Measurements from ENCODE around the gene BNIPL. TPM values are rescaled to one million over a fixed set of nuclear protein-coding genes. Genes with fewer than 3 reads are reported as not detected.

BNIPL gene
- total and polyA plus RNA-seq, 2 donors from 2014 or later = 0.54 to 3.1 TPM

- DNase-seq (no peak), FAIRE-seq (no peak)
- H3K27me3 ChIP-seq (ENCODE audit: control insufficient read depth, insufficient read depth, low read length) = no peaks in the 10 kb centered on the region
- peak overlapping the region; percentile 70 to 94 (median 89) for H3K4me3 ChIP-seq (ENCODE audit: low read length in 3 of 3)
- no peaks in the 10 kb centered on the region for H3K9me3 ChIP-seq (ENCODE audit: control insufficient read depth in 2 of 3, insufficient read depth in 1 of 3, low read length in 3 of 3)
- peak; percentile 47 for TF ChIP-seq CTCF (IDR thresholded peaks at IDR 0.05; ENCODE audit: borderline replicate concordance, extremely low read depth, insufficient read depth)
- H3K4me1 ChIP-seq (ENCODE audit: control insufficient read depth in 2 of 3, insufficient read depth in 2 of 3, low read depth in 1 of 3, low read length in 3 of 3) = peaks cover 0 to 5% (median 3%) of the 10 kb centered on the region in 3 donors
- peak overlapping the region in 2 of 3 donors; percentile 17 to 88 for H3K9ac ChIP-seq (ENCODE audit: low read length in 3 of 3)
- intact Hi-C loops (cut with DNase I) = no loop called here
- H3K27ac ChIP-seq (ENCODE audit: low read depth in 2 of 2, low read length in 2 of 2) = peak overlapping the region in 1 of 2 donors; percentile 82
- H3K36me3 ChIP-seq (ENCODE audit: control insufficient read depth in 2 of 3, insufficient read depth in 3 of 3, low read length in 3 of 3) = peaks cover 0 to 16% (median 7%) of the 10 kb centered on the region in 3 donors
Observed at GRCh38 chr1:151048645-151049032, 12.3 kb downstream of the BNIPL start.

GRCh38 chr1:151049458-151049857 is 13.1 kb downstream of the BNIPL start:
- H3K27me3 ChIP-seq (ENCODE audit: control insufficient read depth, insufficient read depth, low read length) = no peaks in the 10 kb centered on the region
- H3K9ac ChIP-seq (ENCODE audit: low read length in 3 of 3) = no peak overlapping the region
- H3K4me3 ChIP-seq (ENCODE audit: low read length in 3 of 3) = no peak overlapping the region
- FAIRE-seq (no peak), DNase-seq (no peak)
- TF ChIP-seq CTCF (IDR thresholded peaks at IDR 0.05; ENCODE audit: borderline replicate concordance, extremely low read depth, insufficient read depth) = no peak
- intact Hi-C loops (cut with DNase I) = no loop called here
- no peaks in the 10 kb centered on the region for H3K9me3 ChIP-seq (ENCODE audit: control insufficient read depth in 2 of 3, insufficient read depth in 1 of 3, low read length in 3 of 3)
- H3K4me1 ChIP-seq (ENCODE audit: control insufficient read depth in 2 of 3, insufficient read depth in 2 of 3, low read depth in 1 of 3, low read length in 3 of 3) = peaks cover 0 to 5% (median 3%) of the 10 kb centered on the region in 3 donors
- peaks cover 0 to 24% (median 12%) of the 10 kb centered on the region in 3 donors for H3K36me3 ChIP-seq (ENCODE audit: control insufficient read depth in 2 of 3, insufficient read depth in 3 of 3, low read length in 3 of 3)
- H3K27ac ChIP-seq (ENCODE audit: low read depth in 2 of 2, low read length in 2 of 2) = no peak overlapping the region

GRCh38 chr1:151050051-151050688 is 13.8 kb downstream of the BNIPL start:
- FAIRE-seq = no peak

More at GRCh38 chr1:151050051-151050688, 13.8 kb downstream of the BNIPL start:
- Histone ChIP-seq H3K9me3 (ENCODE audit: control insufficient read depth in 2 of 3, insufficient read depth in 1 of 3, low read length in 3 of 3) (no peaks in the 10 kb centered on the region), H3K36me3 (ENCODE audit: control insufficient read depth in 2 of 3, insufficient read depth in 3 of 3, low read length in 3 of 3) (peaks cover 1 to 32% (median 19%) of the 10 kb centered on the region in 3 donors), H3K27ac (ENCODE audit: low read depth in 2 of 2, low read length in 2 of 2) (no peak overlapping the region), H3K9ac (ENCODE audit: low read length in 3 of 3) (no peak overlapping the region), H3K4me1 (ENCODE audit: control insufficient read depth in 2 of 3, insufficient read depth in 2 of 3, low read depth in 1 of 3, low read length in 3 of 3) (peaks cover 3 to 5% (median 3%) of the 10 kb centered on the region in 3 donors), H3K27me3 (ENCODE audit: control insufficient read depth, insufficient read depth, low read length) (no peaks in the 10 kb centered on the region), H3K4me3 (ENCODE audit: low read length in 3 of 3) (no peak overlapping the region)
- intact Hi-C loops (cut with DNase I) = no loop called here
- no peak for TF ChIP-seq CTCF (IDR thresholded peaks at IDR 0.05; ENCODE audit: borderline replicate concordance, extremely low read depth, insufficient read depth)
- no peak for DNase-seq
